ENCODE measurements around the gene ALX4. TPM values are rescaled to one million over a fixed set of nuclear protein-coding genes. Genes with fewer than 3 reads are reported as not detected.

Gene ALX4
- total RNA-seq, 4 donors from 2014 or later: 0.31 TPM; not detected in 3

- peaks cover 0 to 53% of the 10 kb centered on the region in 2 donors for H3K36me3 ChIP-seq
- no peaks in the 10 kb centered on the region for H3K27me3 ChIP-seq
- peaks cover 0 to 17% (median 4%) of the 10 kb centered on the region in 3 donors for H3K4me1 ChIP-seq
- peaks cover 0 to 10% (median 0%) of the 10 kb centered on the region in 3 donors for H3K9me3 ChIP-seq
- no peak for ATAC-seq
- no peak overlapping the region for H3K27ac ChIP-seq
- H3K4me3 ChIP-seq: no peak overlapping the region
- TF ChIP-seq POLR2A (IDR thresholded peaks at IDR 0.05): no peak
- no peak for TF ChIP-seq POLR2AphosphoS5 (IDR thresholded peaks at IDR 0.05)
- no peak for TF ChIP-seq CTCF (IDR thresholded peaks at IDR 0.05)
- no peak for TF ChIP-seq EP300 (IDR thresholded peaks at IDR 0.05)
- WGBS, 2 donors (ENCODE audit: low coverage in 1 of 2): 100% methylated on average over 1 of the region's 2 CpGs; no CpG with 5 or more reads in 1 of the 2 donors
Observed at GRCh38 chr11:44248109-44248508, 61.8 kb downstream of the ALX4 start.

- Histone ChIP-seq H3K4me3 (no peak overlapping the region), H3K36me3 (peaks cover 0 to 53% of the 10 kb centered on the region in 2 donors), H3K4me1 (peaks cover 0 to 22% (median 4%) of the 10 kb centered on the region in 3 donors), H3K9me3 (peaks cover 0 to 4% (median 0%) of the 10 kb centered on the region in 3 donors), H3K27ac (no peak overlapping the region), H3K27me3 (no peaks in the 10 kb centered on the region)
- TF ChIP-seq POLR2A (IDR thresholded peaks at IDR 0.05): no peak
- TF ChIP-seq POLR2AphosphoS5 (IDR thresholded peaks at IDR 0.05): no peak
- TF ChIP-seq CTCF (IDR thresholded peaks at IDR 0.05): no peak
- TF ChIP-seq EP300 (IDR thresholded peaks at IDR 0.05): no peak
- WGBS, 2 donors (ENCODE audit: low coverage in 1 of 2): 100% methylated on average over 2 of the region's 6 CpGs; no CpG with 5 or more reads in 1 of the 2 donors
- no peak for ATAC-seq
Observed at GRCh38 chr11:44247508-44247907, 62.4 kb downstream of the ALX4 start.

GRCh38 chr11:44246726-44247125 lies 63.2 kb downstream of the ALX4 start:
- no peaks in the 10 kb centered on the region for H3K9me3 ChIP-seq
- no peak for TF ChIP-seq EP300 (IDR thresholded peaks at IDR 0.05)
- no peak for TF ChIP-seq CTCF (IDR thresholded peaks at IDR 0.05)
- TF ChIP-seq POLR2AphosphoS5 (IDR thresholded peaks at IDR 0.05): no peak
- no peak for TF ChIP-seq POLR2A (IDR thresholded peaks at IDR 0.05)
- peaks cover 0 to 58% of the 10 kb centered on the region in 2 donors for H3K36me3 ChIP-seq
- ATAC-seq: peak; percentile 29
- 51 to 52% methylated on average over 3 to 4 of the region's 4 CpGs for WGBS, 2 donors (ENCODE audit: low coverage in 1 of 2)
- no peak overlapping the region for H3K27ac ChIP-seq
- no peaks in the 10 kb centered on the region for H3K27me3 ChIP-seq
- H3K4me1 ChIP-seq: peaks cover 0 to 22% (median 4%) of the 10 kb centered on the region in 3 donors
- H3K4me3 ChIP-seq: no peak overlapping the region

- Histone ChIP-seq H3K9me3 (no peaks in the 10 kb centered on the region), H3K4me1 (peaks cover 0 to 22% (median 4%) of the 10 kb centered on the region in 3 donors)
Observed at GRCh38 chr11:44244639-44245310, 65.2 kb downstream of the ALX4 start.

More at GRCh38 chr11:44244639-44245310, 65.2 kb downstream of the ALX4 start:
- Histone ChIP-seq H3K4me3 (no peak overlapping the region), H3K36me3 (peaks cover 0 to 63% of the 10 kb centered on the region in 2 donors), H3K27ac (no peak overlapping the region), H3K27me3 (no peaks in the 10 kb centered on the region)
- 65 to 80% methylated on average over 7 to 8 of the region's 8 CpGs for WGBS, 2 donors (ENCODE audit: low coverage in 1 of 2)
- no peak for ATAC-seq
- TF ChIP-seq CTCF (IDR thresholded peaks at IDR 0.05): no peak
- TF ChIP-seq EP300 (IDR thresholded peaks at IDR 0.05): no peak
- no peak for TF ChIP-seq POLR2AphosphoS5 (IDR thresholded peaks at IDR 0.05)
- no peak for TF ChIP-seq POLR2A (IDR thresholded peaks at IDR 0.05)

All from gastroesophageal sphincter (tissue), 4 donors.